IMR-90 (cell line): Measurements from ENCODE around the gene PRPF8. TPM values are rescaled to one million over a fixed set of nuclear protein-coding genes. Genes with fewer than 3 reads are reported as not detected.

Source experiments
- ATAC-seq: fragments of 200-7000 bp; cut with Tn5 transposase; 2 replicates; pipeline ENCODE4 v1.9.1; 2020; ENCODE audit warnings: low read depth, mild to moderate bottlenecking, moderate library complexity
- BruUV-seq: library from RNA; stranded (reverse); fragments of 400-500 nt; replicated peaks from 2 replicates; lab custom pipeline; 2021; lab: Mats Ljungman, UMichigan
- CTCF ChIA-PET: fragments of 300-600 bp; formaldehyde crosslinking; extraction: SDS; loops from one replicate; lab custom pipeline; 2021; ENCODE audit warnings: antibody characterized with exemption; lab: Yijun Ruan, JAX
- POLR2A ChIA-PET: fragments of 300-600 bp; sonication (Branson Sonifier 250); formaldehyde crosslinking; loops from one replicate; lab custom pipeline; 2022; ENCODE audit warnings: antibody characterized with exemption; ENCODE audit not compliant: unreplicated experiment; lab: Charles Lee
- DNase-seq: peaks from one replicate; pipeline ENCODE4 v3.0.0; 2013
- H2AFZ ChIP-seq: replicated peaks from 2 replicates; pipeline ENCODE3; 2013; ENCODE audit warnings: low read length, mild to moderate bottlenecking; ENCODE audit not compliant: poor library complexity
- H2AK5ac ChIP-seq: 2 replicates; pipeline ENCODE4 v1.6.1; 2013; ENCODE audit warnings: low read depth, low read length, inconsistent platforms
- H2AK9ac ChIP-seq: replicated peaks from 2 replicates; pipeline ENCODE3; 2013; ENCODE audit warnings: mild to moderate bottlenecking, low read depth, low read length, moderate library complexity; ENCODE audit not compliant: poor library complexity
- H2BK120ac ChIP-seq: 2 replicates; pipeline ENCODE4 v1.6.1; 2013; ENCODE audit warnings: low read depth, low read length, inconsistent platforms
- H2BK15ac ChIP-seq: 3 replicates; pipeline ENCODE4 v1.6.1; 2013; ENCODE audit warnings: low read depth, low read length, inconsistent platforms
- H2BK20ac ChIP-seq: 2 replicates; pipeline ENCODE4 v1.6.1; 2013; ENCODE audit warnings: low read depth, mild to moderate bottlenecking, inconsistent platforms, low read length, moderate library complexity
- H2BK5ac ChIP-seq: 2 replicates; pipeline ENCODE4 v1.6.1; 2013; ENCODE audit warnings: mild to moderate bottlenecking, low read depth, low read length, inconsistent platforms; ENCODE audit not compliant: poor library complexity, severe bottlenecking
- H3K14ac ChIP-seq: replicated peaks from 2 replicates; pipeline ENCODE4 v1.6.1; 2013; ENCODE audit warnings: low read depth, low read length, inconsistent platforms
- H3K18ac ChIP-seq: 2 replicates; pipeline ENCODE4 v1.6.1; 2013; ENCODE audit warnings: low read depth, low read length, control low read depth
- H3K23ac ChIP-seq: 2 replicates; pipeline ENCODE4 v1.6.1; 2013; ENCODE audit warnings: low read depth, low read length, inconsistent platforms
- H3K27ac ChIP-seq: 2 replicates; pipeline ENCODE4 v1.5.1; 2013; ENCODE audit warnings: mild to moderate bottlenecking, control low read depth, low read length; ENCODE audit not compliant: insufficient read depth
- H3K27me3 ChIP-seq: 2 replicates; pipeline ENCODE4 v1.6.1; 2013; ENCODE audit warnings: low read length; ENCODE audit not compliant: control insufficient read depth, insufficient read depth
- H3K36me3 ChIP-seq: 2 replicates; pipeline ENCODE4 v1.6.1; 2013; ENCODE audit warnings: low read length, mixed read lengths; ENCODE audit not compliant: control insufficient read depth, insufficient read depth
- H3K4ac ChIP-seq: 2 replicates; pipeline ENCODE4 v1.6.1; 2013; ENCODE audit warnings: low read depth, low read length, inconsistent platforms
- H3K4me1 ChIP-seq: 2 replicates; pipeline ENCODE4 v1.6.1; 2013; ENCODE audit warnings: low read length, mixed read lengths; ENCODE audit not compliant: control insufficient read depth, insufficient read depth
- H3K4me2 ChIP-seq: 2 replicates; pipeline ENCODE4 v1.6.1; 2013; ENCODE audit warnings: low read depth, mild to moderate bottlenecking, control low read depth, low read length, moderate library complexity
- H3K4me3 ChIP-seq: 2 replicates; pipeline ENCODE4 v1.5.1; 2013; ENCODE audit warnings: low read depth, mild to moderate bottlenecking, control low read depth, low read length, moderate library complexity; ENCODE audit not compliant: insufficient read depth
- H3K56ac ChIP-seq: 2 replicates; pipeline ENCODE4 v1.6.1; 2013; ENCODE audit warnings: low read length, inconsistent platforms; ENCODE audit not compliant: insufficient read depth; ENCODE audit errors: extremely low read depth
- H3K79me1 ChIP-seq, 2 experiments: 2 replicates each; pipeline ENCODE4 v1.6.1; 2013; ENCODE audit warnings: low read length in 2 of 2, inconsistent platforms in 1 of 2, low read depth in 1 of 2
- H3K9ac ChIP-seq: 2 replicates; pipeline ENCODE4 v1.6.1; 2013; ENCODE audit warnings: low read depth, low read length, control low read depth
- H3K9me1 ChIP-seq: 2 replicates; pipeline ENCODE4 v1.6.1; 2013; ENCODE audit warnings: low read length, inconsistent platforms; ENCODE audit not compliant: insufficient read depth
- H3K9me3 ChIP-seq: 2 replicates; pipeline ENCODE4 v1.6.1; 2013; ENCODE audit warnings: low read length; ENCODE audit not compliant: control insufficient read depth, insufficient read depth
- H4K20me1 ChIP-seq: 2 replicates; pipeline ENCODE4 v1.6.1; 2013; ENCODE audit warnings: low read length, inconsistent platforms; ENCODE audit not compliant: insufficient read depth
- H4K5ac ChIP-seq: 2 replicates; pipeline ENCODE4 v1.6.1; 2013; ENCODE audit warnings: mild to moderate bottlenecking, low read depth, low read length, control low read depth
- H4K8ac ChIP-seq, 2 experiments: 2 replicates each; pipeline ENCODE4 v1.6.1; 2013; ENCODE audit warnings: low read depth in 2 of 2, low read length in 2 of 2, control low read depth in 1 of 2, inconsistent platforms in 1 of 2
- H4K91ac ChIP-seq: 2 replicates; pipeline ENCODE4 v1.6.1; 2013; ENCODE audit warnings: low read depth, low read length, inconsistent platforms; ENCODE audit not compliant: insufficient read depth
- BHLHE40 ChIP-seq: fragments of 150-350 bp; IDR thresholded peaks from 2 replicates; pipeline ENCODE4 v1.6.1; 2016; ENCODE audit warnings: mild to moderate bottlenecking, low read depth, low read length
- CEBPB ChIP-seq: IDR thresholded peaks from 2 replicates; pipeline ENCODE4 v1.6.1; 2012; ENCODE audit warnings: low read depth, low read length, improper control_type of control experiment
- CHD1 ChIP-seq: IDR thresholded peaks from 2 replicates; pipeline ENCODE4 v1.6.1; 2012; ENCODE audit warnings: low read depth, low read length, improper control_type of control experiment
- FOS ChIP-seq: fragments of 150-350 bp; IDR thresholded peaks from 2 replicates; pipeline ENCODE4 v1.6.1; 2016; ENCODE audit warnings: low read depth, low read length
- MAFK ChIP-seq: IDR thresholded peaks from 2 replicates; pipeline ENCODE4 v1.6.1; 2012; ENCODE audit warnings: low read depth, low read length, improper control_type of control experiment
- MAZ ChIP-seq: IDR thresholded peaks from 2 replicates; pipeline ENCODE4 v1.6.1; 2012; ENCODE audit warnings: low read depth, mild to moderate bottlenecking, low read length, improper control_type of control experiment, moderate library complexity, borderline replicate concordance
- MXI1 ChIP-seq: IDR thresholded peaks from 2 replicates; pipeline ENCODE4 v1.6.1; 2012; ENCODE audit warnings: low read depth, mild to moderate bottlenecking, low read length, moderate library complexity, borderline replicate concordance
- NFE2L2 ChIP-seq: fragments of 150-350 bp; IDR thresholded peaks from 2 replicates; pipeline ENCODE4 v1.6.1; 2016; ENCODE audit warnings: low read depth, mild to moderate bottlenecking, low read length
- POLR2A ChIP-seq: IDR thresholded peaks from 2 replicates; pipeline ENCODE4 v1.6.1; 2012; ENCODE audit warnings: mild to moderate bottlenecking, low read depth, low read length
- RAD21 ChIP-seq: IDR thresholded peaks from 2 replicates; pipeline ENCODE4 v1.6.1; 2012; ENCODE audit warnings: low read length, improper control_type of control experiment
- RCOR1 ChIP-seq: IDR thresholded peaks from 2 replicates; pipeline ENCODE4 v1.6.1; 2012; ENCODE audit warnings: mild to moderate bottlenecking, low read length, improper control_type of control experiment; ENCODE audit not compliant: insufficient replicate concordance
- RFX5 ChIP-seq: IDR thresholded peaks from 2 replicates; pipeline ENCODE4 v1.8.0; 2012; ENCODE audit warnings: low read depth, mild to moderate bottlenecking, low read length, moderate library complexity
- SMC3 ChIP-seq: fragments of 150-350 bp; IDR thresholded peaks from 2 replicates; pipeline ENCODE4 v1.6.1; 2016; ENCODE audit warnings: low read depth, mild to moderate bottlenecking, antibody characterized with exemption, low read length, moderate library complexity
- WGBS, 2 experiments: methylation state at CpG; one replicate each; pipeline versions ENCODE4 v1.1.5 to v1.1.7; 2013; ENCODE audit warnings: missing lambda C conversion rate in 2 of 2; ENCODE audit not compliant: insufficient read length in 1 of 2; ENCODE audit errors: extremely low coverage in 2 of 2; 5-methylcytosine and 5-hydroxymethylcytosine counted together
- dilution Hi-C: fragments of 300-500 bp; cut with HindIII; formaldehyde crosslinking; loops from one replicate; pipeline ENCODE4 v1.14.3; 2018; ENCODE audit warnings: low sequenced_read_pairs; ENCODE audit not compliant: unreplicated experiment
- in situ Hi-C: fragments of 300-500 bp; cut with MboI; formaldehyde crosslinking; loops from 3 replicates; pipeline ENCODE4 v1.14.3; 2019; ENCODE audit warnings: low sequenced_read_pairs, inconsistent platforms, mixed read lengths
- intact Hi-C: fragments of 100-400 bp; cut with micrococcal nuclease; formaldehyde crosslinking; loops from 2 replicates; pipeline ENCODE4 v1.10.0; 2022
- polyA plus RNA-seq, 3 experiments: library from polyadenylated mRNA; depleted of rRNA; stranded (reverse); fragments of >200 nt; gene quantifications; 2 replicates each; pipeline ENCODE4 v1.2.3, GENCODE V29; 2012; ENCODE audit warnings: low replicate concordance in 1 of 3
- total RNA-seq: library from RNA; depleted of rRNA; stranded (reverse); fragments of >200 nt; gene quantifications from 2 replicates; pipeline ENCODE4 v1.2.3, GENCODE V29; 2012
- TF ChIP-seq, protein P1 (sequence below): conservative IDR thresholded peaks from 2 replicates; pipeline ENCODE4 v1.5.1; 2012; ENCODE audit warnings: mild to moderate bottlenecking, low read depth, low read length, improper control_type of control experiment
- TF ChIP-seq, protein P2 (sequence below): fragments of 150-350 bp; IDR thresholded peaks from 2 replicates; pipeline ENCODE4 v1.6.1; 2017; ENCODE audit warnings: mild to moderate bottlenecking, antibody characterized with exemption, low read length, low read depth
- TF ChIP-seq, protein P3 (sequence below): fragments of 150-350 bp; IDR thresholded peaks from 2 replicates; pipeline ENCODE4 v1.6.1; 2016; ENCODE audit warnings: low read depth, mild to moderate bottlenecking, low read length, moderate library complexity, borderline replicate concordance

PRPF8 gene
- total and polyA plus RNA-seq, 2 of the 4 experiments (the other 2 are of a cell fraction) = 141 to 160 TPM

DNA sequence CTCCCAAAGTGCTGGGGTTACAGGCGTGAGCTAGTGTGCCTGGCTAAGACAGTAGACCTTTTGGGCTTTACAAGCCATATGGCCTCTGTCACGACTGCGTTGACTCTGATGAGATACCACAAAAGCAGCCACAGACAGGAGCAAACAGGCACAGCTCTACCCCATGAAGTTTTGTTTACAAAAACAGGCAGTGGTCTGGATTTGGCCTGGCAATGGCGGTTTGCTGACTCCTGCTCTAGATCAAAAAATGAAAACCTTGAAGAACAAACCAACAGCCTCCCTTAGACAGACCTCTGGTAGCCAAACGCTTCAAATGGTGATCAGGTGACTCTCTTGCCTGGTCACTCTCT, 76.7 kb downstream of the PRPF8 start:
- Histone ChIP-seq H4K5ac (no peak overlapping the region), H2AFZ (no peak overlapping the region), H3K9me3 (no peaks in the 10 kb centered on the region), H3K79me1 (no peaks in the 10 kb centered on the region), H3K9ac (no peak overlapping the region), H2AK9ac (no peak overlapping the region), H3K27me3 (no peaks in the 10 kb centered on the region), H2BK15ac (no peak overlapping the region), H2BK120ac (no peak overlapping the region), H4K91ac (no peak overlapping the region), H3K4ac (no peak overlapping the region), H2BK5ac (no peak overlapping the region), H3K14ac (no peak overlapping the region), H3K4me2 (no peak overlapping the region), H3K36me3 (no peaks in the 10 kb centered on the region), H4K8ac (no peak overlapping the region), H2BK20ac (no peak overlapping the region), H3K27ac (no peak overlapping the region), H3K56ac (no peak overlapping the region), H3K18ac (no peak overlapping the region), H3K9me1 (no peaks in the 10 kb centered on the region; the same call in 1 of the 2 replicates), H4K20me1 (no peaks in the 10 kb centered on the region), H3K4me3 (no peak overlapping the region), H3K23ac (no peak overlapping the region), H3K4me1 (peaks cover 6% of the 10 kb centered on the region; the same call in 1 of the 2 replicates), H2AK5ac (no peak overlapping the region)
- in situ Hi-C loops (no loop called here), intact Hi-C loops (no loop called here), dilution Hi-C loops (no loop called here)
- BruUV-seq = no TSS peak
- ATAC-seq (no peak; the same call in 1 of the 2 replicates), DNase-seq (no peak)
- TF ChIP-seq POLR2A = no peak
- TF ChIP-seq RAD21 = no peak
- no peak for TF ChIP-seq MAFK
- TF ChIP-seq RCOR1 = no peak
- TF ChIP-seq RFX5 = no peak
- TF ChIP-seq NFE2L2 = no peak
- no peak for TF ChIP-seq MXI1
- TF ChIP-seq, protein P1, sequence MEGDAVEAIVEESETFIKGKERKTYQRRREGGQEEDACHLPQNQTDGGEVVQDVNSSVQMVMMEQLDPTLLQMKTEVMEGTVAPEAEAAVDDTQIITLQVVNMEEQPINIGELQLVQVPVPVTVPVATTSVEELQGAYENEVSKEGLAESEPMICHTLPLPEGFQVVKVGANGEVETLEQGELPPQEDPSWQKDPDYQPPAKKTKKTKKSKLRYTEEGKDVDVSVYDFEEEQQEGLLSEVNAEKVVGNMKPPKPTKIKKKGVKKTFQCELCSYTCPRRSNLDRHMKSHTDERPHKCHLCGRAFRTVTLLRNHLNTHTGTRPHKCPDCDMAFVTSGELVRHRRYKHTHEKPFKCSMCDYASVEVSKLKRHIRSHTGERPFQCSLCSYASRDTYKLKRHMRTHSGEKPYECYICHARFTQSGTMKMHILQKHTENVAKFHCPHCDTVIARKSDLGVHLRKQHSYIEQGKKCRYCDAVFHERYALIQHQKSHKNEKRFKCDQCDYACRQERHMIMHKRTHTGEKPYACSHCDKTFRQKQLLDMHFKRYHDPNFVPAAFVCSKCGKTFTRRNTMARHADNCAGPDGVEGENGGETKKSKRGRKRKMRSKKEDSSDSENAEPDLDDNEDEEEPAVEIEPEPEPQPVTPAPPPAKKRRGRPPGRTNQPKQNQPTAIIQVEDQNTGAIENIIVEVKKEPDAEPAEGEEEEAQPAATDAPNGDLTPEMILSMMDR = no peak
- no peak for TF ChIP-seq CHD1
- TF ChIP-seq FOS = no peak
- no peak for TF ChIP-seq MAZ
- TF ChIP-seq, protein P2, sequence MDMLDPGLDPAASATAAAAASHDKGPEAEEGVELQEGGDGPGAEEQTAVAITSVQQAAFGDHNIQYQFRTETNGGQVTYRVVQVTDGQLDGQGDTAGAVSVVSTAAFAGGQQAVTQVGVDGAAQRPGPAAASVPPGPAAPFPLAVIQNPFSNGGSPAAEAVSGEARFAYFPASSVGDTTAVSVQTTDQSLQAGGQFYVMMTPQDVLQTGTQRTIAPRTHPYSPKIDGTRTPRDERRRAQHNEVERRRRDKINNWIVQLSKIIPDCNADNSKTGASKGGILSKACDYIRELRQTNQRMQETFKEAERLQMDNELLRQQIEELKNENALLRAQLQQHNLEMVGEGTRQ = no peak
- TF ChIP-seq CEBPB = no peak
- TF ChIP-seq, protein P3, sequence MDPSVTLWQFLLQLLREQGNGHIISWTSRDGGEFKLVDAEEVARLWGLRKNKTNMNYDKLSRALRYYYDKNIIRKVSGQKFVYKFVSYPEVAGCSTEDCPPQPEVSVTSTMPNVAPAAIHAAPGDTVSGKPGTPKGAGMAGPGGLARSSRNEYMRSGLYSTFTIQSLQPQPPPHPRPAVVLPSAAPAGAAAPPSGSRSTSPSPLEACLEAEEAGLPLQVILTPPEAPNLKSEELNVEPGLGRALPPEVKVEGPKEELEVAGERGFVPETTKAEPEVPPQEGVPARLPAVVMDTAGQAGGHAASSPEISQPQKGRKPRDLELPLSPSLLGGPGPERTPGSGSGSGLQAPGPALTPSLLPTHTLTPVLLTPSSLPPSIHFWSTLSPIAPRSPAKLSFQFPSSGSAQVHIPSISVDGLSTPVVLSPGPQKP = no peak
- no peak for TF ChIP-seq BHLHE40
- TF ChIP-seq SMC3 = no peak
- POLR2A ChIA-PET = no interaction called here
- WGBS, 2 experiments = 89% methylated on average over 3 of the region's 5 CpGs; no CpG with 5 or more reads in 1 of the 2 experiments
- CTCF ChIA-PET = interaction anchor here (0.5 to 0.6 kb wide), 3 partner anchors 19 to 50 kb away, joined by 4 to 5 read pairs (median 4); no protein-coding TSS in a partner anchor
